HUES48 (cell line): ENCODE measurements around the gene LAMTOR3.

Experiments used
- H3K27ac ChIP-seq: one replicate; pipeline ENCODE4 v1.7.0; 2013; ENCODE audit warnings: low read depth, low read length, inconsistent platforms
- H3K27me3 ChIP-seq: 2 replicates; pipeline ENCODE4 v1.6.1; 2013; ENCODE audit warnings: mild to moderate bottlenecking, low read length; ENCODE audit not compliant: control insufficient read depth, insufficient read depth
- H3K36me3 ChIP-seq: 2 replicates; pipeline ENCODE4 v1.6.1; 2013; ENCODE audit warnings: low read length; ENCODE audit not compliant: control insufficient read depth, insufficient read depth
- H3K4me1 ChIP-seq: 2 replicates; pipeline ENCODE4 v1.6.1; 2013; ENCODE audit warnings: mild to moderate bottlenecking, low read length; ENCODE audit not compliant: control insufficient read depth, insufficient read depth
- H3K4me3 ChIP-seq: 2 replicates; pipeline ENCODE4 v1.5.1; 2013; ENCODE audit warnings: mild to moderate bottlenecking, low read depth, low read length
- H3K9ac ChIP-seq: 2 replicates; pipeline ENCODE4 v1.6.1; 2013; ENCODE audit warnings: mild to moderate bottlenecking, low read depth, low read length, moderate library complexity
- H3K9me3 ChIP-seq: 2 replicates; pipeline ENCODE4 v1.6.1; 2013; ENCODE audit warnings: low read length; ENCODE audit not compliant: control insufficient read depth, insufficient read depth

The LAMTOR3 gene

GRCh38 chr4:99894161-99894997, at the start of gene LAMTOR3:
Gene LAMTOR3, minus strand, starts transcription at chr4:99894427. Its CDS starts 464 bp downstream, at chr4:99893963.
- Histone ChIP-seq H3K27me3 (no peaks in the 10 kb centered on the region), H3K9ac (peak within 1 kb of the TSS; percentile 77), H3K4me3 (peak within 1 kb of the TSS; percentile 99), H3K9me3 (no peaks in the 10 kb centered on the region), H3K36me3 (peaks cover 10% of the 10 kb centered on the region), H3K4me1 (peaks cover 4% of the 10 kb centered on the region; the same call in 1 of the 2 replicates), H3K27ac (peak within 1 kb of the TSS; percentile 81)

- Histone ChIP-seq H3K9me3 (no peaks in the 10 kb centered on the region), H3K9ac (no peak overlapping the region), H3K36me3 (peaks cover 6% of the 10 kb centered on the region; the same call in 1 of the 2 replicates), H3K27ac (no peak overlapping the region), H3K27me3 (no peaks in the 10 kb centered on the region), H3K4me3 (no peak overlapping the region), H3K4me1 (no peaks in the 10 kb centered on the region)
Measured at GRCh38 chr4:99938243-99938753, 44.1 kb upstream of the LAMTOR3 start.

GRCh38 chr4:99934891-99935290, 40.7 kb upstream of the LAMTOR3 start:
- Histone ChIP-seq H3K9me3 (no peaks in the 10 kb centered on the region), H3K9ac (no peak overlapping the region), H3K27ac (no peak overlapping the region), H3K27me3 (no peaks in the 10 kb centered on the region), H3K4me1 (no peaks in the 10 kb centered on the region), H3K36me3 (peaks cover 14% of the 10 kb centered on the region; the same call in 1 of the 2 replicates), H3K4me3 (no peak overlapping the region)

GRCh38 chr4:99927566-99927965, 33.3 kb upstream of the LAMTOR3 start:
- Histone ChIP-seq H3K4me1 (no peaks in the 10 kb centered on the region), H3K36me3 (peaks cover 34% of the 10 kb centered on the region), H3K4me3 (no peak overlapping the region), H3K9me3 (no peaks in the 10 kb centered on the region), H3K27ac (no peak overlapping the region), H3K27me3 (no peaks in the 10 kb centered on the region), H3K9ac (no peak overlapping the region)

- H3K27ac ChIP-seq, result no peak overlapping the region
- peaks cover 47% of the 10 kb centered on the region for H3K36me3 ChIP-seq
- no peaks in the 10 kb centered on the region for H3K4me1 ChIP-seq
- H3K4me3 ChIP-seq, result no peak overlapping the region
- no peak overlapping the region for H3K9ac ChIP-seq
- H3K9me3 ChIP-seq, result no peaks in the 10 kb centered on the region
- H3K27me3 ChIP-seq, result no peaks in the 10 kb centered on the region
Measured at GRCh38 chr4:99921174-99921573, 26.9 kb upstream of the LAMTOR3 start.

- no peak overlapping the region for H3K27ac ChIP-seq
- H3K9ac ChIP-seq, result no peak overlapping the region
- H3K4me1 ChIP-seq, result no peaks in the 10 kb centered on the region
- H3K9me3 ChIP-seq, result no peaks in the 10 kb centered on the region
- no peak overlapping the region for H3K4me3 ChIP-seq
- peaks cover 48% of the 10 kb centered on the region for H3K36me3 ChIP-seq
- no peaks in the 10 kb centered on the region for H3K27me3 ChIP-seq
Measured at GRCh38 chr4:99918656-99919055, 24.4 kb upstream of the LAMTOR3 start.

GRCh38 chr4:99917575-99917974, 23.3 kb upstream of the LAMTOR3 start:
- no peak overlapping the region for H3K27ac ChIP-seq
- H3K4me3 ChIP-seq, result no peak overlapping the region
- no peak overlapping the region for H3K9ac ChIP-seq
- H3K9me3 ChIP-seq, result no peaks in the 10 kb centered on the region
- peaks cover 42% of the 10 kb centered on the region for H3K36me3 ChIP-seq
- H3K4me1 ChIP-seq, result no peaks in the 10 kb centered on the region
- H3K27me3 ChIP-seq, result no peaks in the 10 kb centered on the region

GRCh38 chr4:99915449-99915848, 21.2 kb upstream of the LAMTOR3 start:
- Histone ChIP-seq H3K4me1 (no peaks in the 10 kb centered on the region), H3K27ac (no peak overlapping the region), H3K9ac (no peak overlapping the region), H3K36me3 (peaks cover 25% of the 10 kb centered on the region), H3K4me3 (no peak overlapping the region), H3K9me3 (no peaks in the 10 kb centered on the region), H3K27me3 (no peaks in the 10 kb centered on the region)

GRCh38 chr4:99894998-99895397, 771 bp upstream of the LAMTOR3 start:
- H3K9ac ChIP-seq, result peak overlapping the region; percentile 77
- peak overlapping the region; percentile 96 for H3K4me3 ChIP-seq
- peaks cover 4% of the 10 kb centered on the region; the same call in 1 of the 2 replicates for H3K4me1 ChIP-seq
- H3K36me3 ChIP-seq, result peaks cover 10% of the 10 kb centered on the region
- no peaks in the 10 kb centered on the region for H3K27me3 ChIP-seq
- no peaks in the 10 kb centered on the region for H3K9me3 ChIP-seq
- peak overlapping the region; percentile 81 for H3K27ac ChIP-seq

GRCh38 chr4:99893839-99894160, 427 bp downstream of the LAMTOR3 start:
- H3K9me3 ChIP-seq, result no peaks in the 10 kb centered on the region
- H3K4me1 ChIP-seq, result peaks cover 4% of the 10 kb centered on the region; the same call in 1 of the 2 replicates
- peak overlapping the region; percentile 73 for H3K9ac ChIP-seq
- H3K36me3 ChIP-seq, result peaks cover 11% of the 10 kb centered on the region
- peak overlapping the region; percentile 99 for H3K4me3 ChIP-seq
- no peaks in the 10 kb centered on the region for H3K27me3 ChIP-seq
- peak overlapping the region; percentile 80 for H3K27ac ChIP-seq

GRCh38 chr4:99893029-99893428, 1.2 kb downstream of the LAMTOR3 start:
- no peak overlapping the region for H3K9ac ChIP-seq
- H3K9me3 ChIP-seq, result no peaks in the 10 kb centered on the region
- H3K36me3 ChIP-seq, result 0 out of 2 replicates have a peak, but pooled peaks cover 6% of the 10 kb centered on the region
- no peak overlapping the region for H3K27ac ChIP-seq
- H3K4me1 ChIP-seq, result peaks cover 4% of the 10 kb centered on the region; the same call in 1 of the 2 replicates
- H3K27me3 ChIP-seq, result no peaks in the 10 kb centered on the region
- H3K4me3 ChIP-seq, result peak overlapping the region; percentile 99
